HG02763 (cell line): ENCODE measurements around the gene CCDC102B.
"Not testable (repeated sequence)": the region's sequence is repeated elsewhere in the genome, so short reads cannot be mapped to it uniquely, and the experiment has no call there.

ENCODE experiments used
- ATAC-seq: cut with Tn5 transposase; IDR thresholded peaks from one replicate; pipeline ENCODE4 v1.9.1; 2021; ENCODE audit warnings: mild to moderate bottlenecking, moderate library complexity; ENCODE audit not compliant: unreplicated experiment

The CCDC102B gene

GRCh38 chr18:68826121-68826520 lies 28.2 kb downstream of the CCDC102B start:
- no peak for ATAC-seq

GRCh38 chr18:68830256-68831045 lies 32.6 kb downstream of the CCDC102B start:
- ATAC-seq: no peak

- no peak for ATAC-seq
Measured at GRCh38 chr18:68833756-68834155, 35.9 kb downstream of the CCDC102B start.

GRCh38 chr18:68837665-68838451 lies 40.0 kb downstream of the CCDC102B start:
- no peak for ATAC-seq

- no peak for ATAC-seq
Measured at GRCh38 chr18:68839701-68840100, 41.8 kb downstream of the CCDC102B start.

- ATAC-seq: no peak
Measured at GRCh38 chr18:68840554-68841263, 42.8 kb downstream of the CCDC102B start.

- ATAC-seq: no peak
Measured at GRCh38 chr18:68841301-68841700, 43.4 kb downstream of the CCDC102B start.

- ATAC-seq: no peak
Measured at GRCh38 chr18:68842951-68843350, 45.1 kb downstream of the CCDC102B start.

- no peak for ATAC-seq
Measured at GRCh38 chr18:68843473-68844089, 45.7 kb downstream of the CCDC102B start.

- ATAC-seq: no peak
Measured at GRCh38 chr18:68847219-68847837, 49.4 kb downstream of the CCDC102B start.

GRCh38 chr18:68848242-68848641 lies 50.4 kb downstream of the CCDC102B start:
- no peak for ATAC-seq

- no peak for ATAC-seq
Measured at GRCh38 chr18:68854786-68855391, 57.0 kb downstream of the CCDC102B start.

GRCh38 chr18:68855491-68855890 lies 57.6 kb downstream of the CCDC102B start:
- no peak for ATAC-seq

GRCh38 chr18:68861365-68861764 lies 63.5 kb downstream of the CCDC102B start:
- no peak for ATAC-seq

- no peak for ATAC-seq
Measured at GRCh38 chr18:68865021-68865420, 67.1 kb downstream of the CCDC102B start.

GRCh38 chr18:68865503-68865902 lies 67.6 kb downstream of the CCDC102B start:
- ATAC-seq: no peak

- no peak for ATAC-seq
Measured at GRCh38 chr18:68873003-68873402, 75.1 kb downstream of the CCDC102B start.

GRCh38 chr18:68874361-68874760 lies 76.5 kb downstream of the CCDC102B start:
- ATAC-seq: no peak

GRCh38 chr18:68879947-68880346 lies 82.1 kb downstream of the CCDC102B start:
- not testable (repeated sequence) for ATAC-seq

GRCh38 chr18:68887410-68887809 lies 89.5 kb downstream of the CCDC102B start:
- ATAC-seq: no peak
